Adrenal gland (tissue), 12 donors: Measurements from ENCODE around the gene KCNAB2. TPM values are rescaled to one million over a fixed set of nuclear protein-coding genes. Genes with fewer than 3 reads are reported as not detected.

Source experiments
- DNase-seq, 7 donors: peaks; one replicate each; pipeline ENCODE4 v3.0.0-alpha.2; 2019 to 2020
- H3K27ac ChIP-seq, 5 donors: fragments of 200-600 bp; sonication (generic) in 4 of 5; 1 replicate in 3 of 5; 2 replicates in 2 of 5; pipeline versions ENCODE4 v1.5.1 to v1.8.0; 2016 to 2020; ENCODE audit warnings: mild to moderate bottlenecking in 1 of 5
- H3K27me3 ChIP-seq: fragments of 200-600 bp; 2 replicates; pipeline ENCODE4 v1.8.0; 2021
- H3K36me3 ChIP-seq, 2 donors: fragments of 200-600 bp; replicated peaks in 1 of 2; 1 replicate in 1 of 2; 2 replicates in 1 of 2; pipeline versions ENCODE4 v1.5.1 to v1.8.0; 2018 to 2022
- H3K4me1 ChIP-seq, 2 donors: fragments of 200-600 bp; replicated peaks in 1 of 2; 1 replicate in 1 of 2; 2 replicates in 1 of 2; pipeline versions ENCODE4 v1.5.1 to v1.8.0; 2018 to 2021
- H3K4me3 ChIP-seq, 4 donors: fragments of 200-600 bp; sonication (generic) in 3 of 4; one replicate each; pipeline ENCODE4 v1.5.1; 2016 to 2018
- H3K9me3 ChIP-seq, 3 donors: fragments of 200-600 bp; sonication (generic) in 1 of 3; replicated peaks in 1 of 3; 1 replicate in 2 of 3; 2 replicates in 1 of 3; pipeline versions ENCODE4 v1.5.1 to v1.8.0; 2016 to 2021
- CTCF ChIP-seq, 6 experiments: fragments of 450-650 bp in 4 of 6; fragments of 200-600 bp in 2 of 6; sonication (generic) in 1 of 6; IDR thresholded peaks; 1 replicate in 5 of 6; 2 replicates in 1 of 6; pipeline versions ENCODE4 v1.5.1 to v1.8.0; 2016 to 2021; ENCODE audit warnings: antibody characterized with exemption in 6 of 6, mild to moderate bottlenecking in 2 of 6, moderate library complexity in 1 of 6
- POLR2A ChIP-seq, 2 donors: fragments of 450-650 bp; IDR thresholded peaks; one replicate each; pipeline ENCODE4 v1.6.1; 2017; ENCODE audit warnings: antibody characterized with exemption in 2 of 2, mild to moderate bottlenecking in 2 of 2, moderate library complexity in 1 of 2
- WGBS, 4 donors: extraction: QIAGEN DNeasy Blood & Tissue Kit in 2 of 4; methylation state at CpG; one replicate each; pipeline versions ENCODE4 v1.1.5 to v1.1.7; 2013 to 2017; 5-methylcytosine and 5-hydroxymethylcytosine counted together
- intact Hi-C, 2 donors: fragments of 100-400 bp; cut with DNase I; formaldehyde crosslinking; loops; one replicate each; pipeline versions ENCODE4 v1.14.1 to v1.15.0; 2022 to 2023
- polyA plus RNA-seq, 3 donors: library from polyadenylated mRNA; stranded (reverse); fragments of 200-250 nt in 2 of 3; fragments of 350-450 nt in 1 of 3; fragmentation: Illumina TruSeq in 1 of 3; extraction: RNeasy Lipid Tissue Mini Kit (QIAGEN cat#74804) in 1 of 3; gene quantifications; one replicate each; pipeline ENCODE4 v1.2.3, GENCODE V29; 2013 to 2014
- total RNA-seq, 9 donors: library from RNA; depleted of rRNA in 4 of 9; stranded (reverse); fragments of >200 nt in 4 of 9; fragments of 120-200 nt in 1 of 9; fragmentation: NEBNext Ultra II Directional in 1 of 9; extraction: Animal tissue kit (Norgen Biotek cat#: 25700) in 1 of 9; gene quantifications; one replicate each; pipeline versions ENCODE4 v1.1.0 to v1.2.4, GENCODE V29; 2013 to 2023
- donor health status: healthy with polysubstance abuse.
- donor health status: Bipolar disorder and iron deficiency.
- donor health status: DM: yes; HTN: yes; CAD: no.
- donor health status: DM: no; HTN: no; CAD: no.
- donor health status: DM: no; HTN: no; CAD: no.
- donor health status: DM: yes; HTN: yes; CAD: no.

Gene KCNAB2
- total and polyA plus RNA-seq, 12 donors = 2.2 to 48.0 (median 16.8) TPM

GRCh38 chr1:6077506-6077905, 31.8 kb downstream of the KCNAB2 start:
- H3K4me3 ChIP-seq = no peak overlapping the region
- H3K9me3 ChIP-seq = no peaks in the 10 kb centered on the region
- DNase-seq = no peak
- 84 to 87% (median 85%) methylated on average over 4 to 19 of the region's 19 CpGs for WGBS, 4 donors
- no peaks in the 10 kb centered on the region for H3K27me3 ChIP-seq
- H3K36me3 ChIP-seq = no peaks in the 10 kb centered on the region
- no peak overlapping the region for H3K27ac ChIP-seq
- TF ChIP-seq POLR2A (IDR thresholded peaks at IDR 0.05) = no peak
- no peak for TF ChIP-seq CTCF (IDR thresholded peaks at IDR 0.05)
- no peaks in the 10 kb centered on the region for H3K4me1 ChIP-seq
- intact Hi-C loops = no loop called here

GRCh38 chr1:6077919-6078318, 32.2 kb downstream of the KCNAB2 start:
- Histone ChIP-seq H3K4me3 (no peak overlapping the region), H3K9me3 (no peaks in the 10 kb centered on the region), H3K27me3 (no peaks in the 10 kb centered on the region), H3K36me3 (no peaks in the 10 kb centered on the region), H3K4me1 (no peaks in the 10 kb centered on the region), H3K27ac (no peak overlapping the region)
- no peak for DNase-seq
- whole genome bisulfite sequencing, 4 donors = 94 to 98% (median 96%) methylated on average over 9 to 16 of the region's 16 CpGs
- TF ChIP-seq CTCF (IDR thresholded peaks at IDR 0.05) = no peak
- no peak for TF ChIP-seq POLR2A (IDR thresholded peaks at IDR 0.05)
- intact Hi-C loops = no loop called here

DNA sequence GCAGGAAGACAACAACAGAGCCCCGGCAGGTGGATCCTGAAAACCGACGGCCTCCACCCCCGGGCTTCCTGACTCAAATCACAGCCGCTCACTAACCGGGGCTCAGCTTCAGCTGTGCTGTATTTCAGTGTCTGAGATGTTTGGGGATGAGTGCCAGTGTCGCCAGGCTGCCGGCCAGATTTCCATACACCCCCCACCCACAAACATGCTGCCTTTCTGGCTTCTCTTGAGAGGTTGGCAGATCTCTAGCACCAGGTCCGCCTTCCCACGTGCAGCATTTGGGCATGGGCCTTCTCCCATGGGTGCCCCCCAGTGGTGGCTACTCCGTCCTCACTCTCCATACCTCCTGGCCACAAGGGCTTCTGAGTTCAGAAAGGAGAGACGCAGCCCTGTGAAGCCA, 34.8 kb downstream of the KCNAB2 start:
- WGBS, 4 donors = 76 to 83% (median 78%) methylated on average over 7 to 12 of the region's 12 CpGs
- H3K36me3 ChIP-seq = no peaks in the 10 kb centered on the region

DNA sequence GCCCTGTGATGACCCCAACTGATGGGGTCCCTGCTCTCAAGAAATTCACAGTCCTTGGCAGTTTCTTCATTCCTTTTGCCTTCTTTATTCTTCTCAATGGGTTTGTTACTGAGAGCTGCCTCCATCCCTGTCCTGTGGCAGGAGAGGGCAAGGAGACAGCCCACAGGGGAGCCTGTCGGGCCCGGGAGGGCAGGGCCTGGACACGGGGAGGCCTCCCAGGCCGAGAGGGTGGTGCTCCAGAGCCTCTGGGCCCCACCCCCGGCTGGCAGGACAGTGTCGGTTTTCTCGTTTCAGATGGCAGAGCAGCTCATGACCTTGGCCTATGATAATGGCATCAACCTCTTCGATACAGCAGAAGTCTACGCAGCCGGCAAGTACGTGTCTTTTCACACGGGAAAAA, 36.2 kb downstream of the KCNAB2 start:
- H3K9me3 ChIP-seq = no peaks in the 10 kb centered on the region
- no peak overlapping the region for H3K4me3 ChIP-seq
- WGBS, 4 donors = 74 to 91% (median 84%) methylated on average over 4 to 12 of the region's 12 CpGs
- H3K4me1 ChIP-seq = no peaks in the 10 kb centered on the region
- TF ChIP-seq CTCF (IDR thresholded peaks at IDR 0.05) = no peak
- no peak for TF ChIP-seq POLR2A (IDR thresholded peaks at IDR 0.05)
- DNase-seq = no peak
- no peak overlapping the region for H3K27ac ChIP-seq
- H3K36me3 ChIP-seq = no peaks in the 10 kb centered on the region
- intact Hi-C loops = no loop called here
- H3K27me3 ChIP-seq = no peaks in the 10 kb centered on the region

More for the DNA sequence above, 34.8 kb downstream of the KCNAB2 start:
- no peak overlapping the region for H3K4me3 ChIP-seq
- intact Hi-C loops = no loop called here
- DNase-seq = no peak
- no peaks in the 10 kb centered on the region for H3K4me1 ChIP-seq
- H3K9me3 ChIP-seq = no peaks in the 10 kb centered on the region
- H3K27ac ChIP-seq = no peak overlapping the region
- TF ChIP-seq POLR2A (IDR thresholded peaks at IDR 0.05) (no peak), CTCF (IDR thresholded peaks at IDR 0.05) (no peak)
- no peaks in the 10 kb centered on the region for H3K27me3 ChIP-seq
